PC-3 (cell line): ENCODE results near the gene TMEM9B. TPM values are rescaled to one million over a fixed set of nuclear protein-coding genes. Genes with fewer than 3 reads are reported as not detected.

ENCODE experiments used
- ATAC-seq: fragments of 200-7000 bp; cut with Tn5 transposase; 2 replicates; pipeline ENCODE4 v1.9.1; 2020; ENCODE audit warnings: mild to moderate bottlenecking, moderate library complexity
- BruUV-seq: library from RNA; stranded (reverse); fragments of 400-500 nt; replicated peaks from 2 replicates; lab custom pipeline; 2021; lab: Mats Ljungman, UMichigan
- CTCF ChIA-PET: fragments of 300-600 bp; sonication (Branson Sonifier 250); formaldehyde crosslinking; loops from one replicate; lab custom pipeline; 2022; ENCODE audit warnings: antibody characterized with exemption; lab: Charles Lee
- POLR2A ChIA-PET: fragments of 300-600 bp; sonication (Branson Sonifier 250); formaldehyde crosslinking; loops from one replicate; lab custom pipeline; 2022; ENCODE audit warnings: antibody characterized with exemption; ENCODE audit not compliant: unreplicated experiment; lab: Charles Lee
- DNase-seq: peaks from one replicate; pipeline ENCODE4 v3.0.0-alpha.2; 2015
- H2AFZ ChIP-seq: fragments of 300-600 bp; sonication (generic); 2 replicates; pipeline ENCODE4 v1.6.0; 2016; ENCODE audit warnings: antibody characterized with exemption, low read length
- H3F3A ChIP-seq: fragments of 300-600 bp; sonication (generic); one replicate; pipeline ENCODE4 v1.6.0; 2017; ENCODE audit warnings: antibody characterized with exemption, low read length, control low read depth, mild to moderate bottlenecking; ENCODE audit not compliant: unreplicated experiment
- H3K27ac ChIP-seq: fragments of 300-600 bp; sonication (generic); 2 replicates; pipeline ENCODE4 v1.5.1; 2016; ENCODE audit warnings: mild to moderate bottlenecking, low read length
- H3K27me3 ChIP-seq: fragments of 300-600 bp; sonication (generic); 2 replicates; pipeline ENCODE4 v1.6.1; 2016; ENCODE audit warnings: low read length, mixed read lengths
- H3K36me3 ChIP-seq: fragments of 300-600 bp; sonication (generic); 2 replicates; pipeline ENCODE4 v1.6.1; 2016; ENCODE audit warnings: low read depth, mixed run types, low read length, mixed read lengths
- H3K4me1 ChIP-seq: fragments of 300-600 bp; sonication (generic); 2 replicates; pipeline ENCODE4 v1.5.1; 2016; ENCODE audit warnings: low read length; ENCODE audit not compliant: insufficient read depth
- H3K4me2 ChIP-seq: fragments of 300-600 bp; sonication (generic); 2 replicates; pipeline ENCODE4 v1.6.0; 2016; ENCODE audit warnings: low read length
- H3K4me3 ChIP-seq: fragments of 300-600 bp; sonication (generic); 2 replicates; pipeline ENCODE4 v1.5.1; 2016; ENCODE audit warnings: mild to moderate bottlenecking, low read length, mixed read lengths
- H3K79me2 ChIP-seq: fragments of 300-600 bp; sonication (generic); 2 replicates; pipeline ENCODE4 v1.6.1; 2017; ENCODE audit warnings: low read length, mixed read lengths
- H3K9ac ChIP-seq: fragments of 300-600 bp; sonication (generic); 2 replicates; pipeline ENCODE4 v1.6.0; 2016; ENCODE audit warnings: mild to moderate bottlenecking, low read length
- H3K9me2 ChIP-seq: fragments of 300-600 bp; sonication (generic); replicated peaks from 2 replicates; pipeline ENCODE4 v1.6.1; 2016; ENCODE audit warnings: mixed run types, low read length, mixed read lengths
- H3K9me3 ChIP-seq: fragments of 300-600 bp; sonication (generic); 2 replicates; pipeline ENCODE4 v1.6.1; 2016; ENCODE audit warnings: low read length, mixed read lengths
- H4K20me1 ChIP-seq: fragments of 300-600 bp; sonication (generic); 2 replicates; pipeline ENCODE4 v1.6.1; 2016; ENCODE audit warnings: low read length, mixed read lengths
- CTCF ChIP-seq: fragments of 300-600 bp; sonication (generic); conservative IDR thresholded peaks from 2 replicates; pipeline ENCODE4 v1.5.1; 2017; ENCODE audit warnings: antibody characterized with exemption, low read depth, mild to moderate bottlenecking, low read length
- EZH2 ChIP-seq: fragments of 300-600 bp; sonication (generic); IDR thresholded peaks from one replicate; pipeline ENCODE4 v1.6.1; 2017; ENCODE audit warnings: antibody characterized with exemption, mild to moderate bottlenecking, low read length; ENCODE audit not compliant: unreplicated experiment
- EZH2phosphoT487 ChIP-seq: fragments of 300-600 bp; sonication (generic); IDR thresholded peaks from 2 replicates; pipeline ENCODE4 v1.6.1; 2018; ENCODE audit warnings: mild to moderate bottlenecking, antibody characterized with exemption, low read length, borderline replicate concordance
- intact Hi-C: fragments of 100-400 bp; cut with micrococcal nuclease; formaldehyde crosslinking; loops from 2 replicates; pipeline ENCODE4 v1.9.0; 2023
- total RNA-seq: library from RNA; depleted of rRNA; stranded (reverse); fragments of >200 nt; gene quantifications from 2 replicates; pipeline ENCODE4 v1.2.3, GENCODE V29; 2014

Gene TMEM9B
- total RNA-seq, 1 experiment from 2014 or later = 42.1 TPM

GRCh38 chr11:8967184-8967583 lies 2.9 kb upstream of the TMEM9B start:
- peaks cover 20% of the 10 kb centered on the region for H3K79me2 ChIP-seq
- ChIA-PET CTCF (no interaction called here), POLR2A (no interaction called here)
- no peaks in the 10 kb centered on the region for H4K20me1 ChIP-seq
- H3K9ac ChIP-seq = no peak overlapping the region
- DNase-seq = no peak
- intact Hi-C loops = no loop called here
- H3K27me3 ChIP-seq = no peaks in the 10 kb centered on the region
- peaks cover 17% of the 10 kb centered on the region for H3K4me1 ChIP-seq
- no peaks in the 10 kb centered on the region for H3K36me3 ChIP-seq
- ATAC-seq = no peak
- no peak for TF ChIP-seq EZH2
- TF ChIP-seq CTCF = no peak
- no peak for TF ChIP-seq EZH2phosphoT487
- no peak overlapping the region for H3K4me2 ChIP-seq
- no peaks in the 10 kb centered on the region for H3K9me2 ChIP-seq
- no peaks in the 10 kb centered on the region for H3K9me3 ChIP-seq
- no peak overlapping the region for H3K4me3 ChIP-seq
- H3K27ac ChIP-seq = no peak overlapping the region
- H3F3A ChIP-seq = no peaks in the 10 kb centered on the region
- H2AFZ ChIP-seq = no peak overlapping the region
- no TSS peak for BruUV-seq

DNA sequence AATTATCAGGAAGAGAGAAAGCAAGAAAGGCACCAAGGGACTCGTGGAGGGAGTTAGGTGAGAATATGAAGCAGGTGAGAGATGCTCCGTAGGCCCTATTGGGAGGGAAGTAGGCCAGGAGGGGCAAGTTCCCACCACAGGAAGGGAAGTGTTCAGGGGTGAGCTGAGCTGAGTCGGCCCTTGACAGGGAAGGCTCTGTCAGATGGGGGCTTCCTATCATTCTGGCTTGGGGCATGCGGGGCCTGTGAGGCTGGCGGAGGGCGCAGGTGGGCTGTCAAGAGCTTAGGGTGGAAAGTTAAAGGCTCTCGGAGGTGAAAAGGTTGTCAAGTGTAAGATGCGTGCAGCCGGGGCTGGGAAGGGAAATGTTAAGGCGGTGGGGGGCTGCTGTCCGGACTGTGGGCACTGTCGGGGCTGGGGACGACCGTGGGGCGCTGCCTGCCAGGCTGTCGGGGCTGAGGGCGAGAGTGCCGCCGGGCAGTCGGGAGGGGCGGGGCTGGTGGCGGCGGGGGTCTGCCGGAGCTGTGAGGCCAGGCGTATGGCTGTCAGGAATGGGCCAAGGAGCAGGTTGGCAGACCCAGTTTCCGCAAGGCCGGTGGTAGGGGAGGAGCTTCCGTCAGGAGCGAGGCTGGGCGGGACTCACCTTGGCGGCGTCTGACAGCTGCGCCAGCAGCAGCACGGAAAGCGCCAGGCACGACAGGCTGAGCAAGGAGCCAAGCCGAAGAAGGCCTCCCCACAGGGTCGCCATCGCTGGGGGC lies 496 bp downstream of the TMEM9B start:
- H3K9me3 ChIP-seq = no peaks in the 10 kb centered on the region
- no peaks in the 10 kb centered on the region for H3K27me3 ChIP-seq
- intact Hi-C loops = loop anchor here (2.0 to 5.0 kb wide), 2 partner anchors 174 to 275 kb away; no protein-coding TSS in a partner anchor
- peaks cover 31% of the 10 kb centered on the region for H3K4me1 ChIP-seq
- H2AFZ ChIP-seq = peak overlapping the region; percentile 96
- peak overlapping the region; percentile 89 for H3K4me2 ChIP-seq
- no peaks in the 10 kb centered on the region for H3K9me2 ChIP-seq
- BruUV-seq = no TSS peak
- peak; percentile 70 for DNase-seq
- peaks cover 48% of the 10 kb centered on the region for H3K79me2 ChIP-seq
- POLR2A ChIA-PET = interaction anchor here (0.5 to 1.0 kb wide), 4 partner anchors 50 to 1631 kb away, joined by 3 to 7 read pairs (median 4); no protein-coding TSS in a partner anchor
- TF ChIP-seq CTCF (no peak), EZH2 (no peak), EZH2phosphoT487 (no peak)
- H3K9ac ChIP-seq = peak overlapping the region; percentile 98
- H3F3A ChIP-seq = no peaks in the 10 kb centered on the region
- H3K27ac ChIP-seq = peak overlapping the region; percentile 89
- H3K4me3 ChIP-seq = peak overlapping the region; percentile 93
- no peaks in the 10 kb centered on the region for H4K20me1 ChIP-seq
- CTCF ChIA-PET = interaction anchor here (0.6 to 1.4 kb wide), 2 partner anchors 543 to 736 kb away, joined by 3 to 4 read pairs; no protein-coding TSS in a partner anchor
- peak; percentile 73 for ATAC-seq
- H3K36me3 ChIP-seq = no peaks in the 10 kb centered on the region

- ChIA-PET CTCF (no interaction called here), POLR2A (no interaction called here)
- Histone ChIP-seq H3F3A (no peaks in the 10 kb centered on the region), H3K36me3 (no peaks in the 10 kb centered on the region), H3K9me3 (no peaks in the 10 kb centered on the region), H3K79me2 (peaks cover 54% of the 10 kb centered on the region), H3K9ac (peak overlapping the region; percentile 98), H4K20me1 (no peaks in the 10 kb centered on the region), H3K27me3 (no peaks in the 10 kb centered on the region), H2AFZ (no peak overlapping the region), H3K4me1 (peaks cover 31% of the 10 kb centered on the region), H3K27ac (no peak overlapping the region), H3K4me2 (peak overlapping the region; percentile 89), H3K9me2 (no peaks in the 10 kb centered on the region), H3K4me3 (peak overlapping the region; percentile 93)
- intact Hi-C loops = loop anchor here (5.0 kb wide), 1 partner anchor 174 kb away; no protein-coding TSS in a partner anchor
- DNase-seq = no peak
- ATAC-seq = no peak
- TF ChIP-seq EZH2 = no peak
- no peak for TF ChIP-seq CTCF
- TF ChIP-seq EZH2phosphoT487 = no peak
- BruUV-seq = no TSS peak
These were observed 1.4 kb downstream of the TMEM9B start for GRCh38 chr11:8962841-8963240.
